Measurements from ENCODE around the gene CTBP2. TPM values are rescaled to one million over a fixed set of nuclear protein-coding genes. Genes with fewer than 3 reads are reported as not detected.

The CTBP2 gene
- total RNA-seq, 1 donor from 2014 or later, result 55.2 TPM

GRCh38 chr10:125169279-125169678, 8.9 kb upstream of the CTBP2 start:
- Histone ChIP-seq H3K4me3 (no peak overlapping the region), H3F3A (ENCODE audit: low read depth) (no peaks in the 10 kb centered on the region), H4K20me1 (ENCODE audit: low read depth) (no peaks in the 10 kb centered on the region), H3K4me1 (peaks cover 10% of the 10 kb centered on the region), H3K27me3 (no peaks in the 10 kb centered on the region), H3K27ac (no peak overlapping the region), H2AFZ (replicated peaks) (no peak overlapping the region), H3K36me3 (no peaks in the 10 kb centered on the region), H3K9ac (no peak overlapping the region), H3K9me3 (ENCODE audit: low read depth) (no peaks in the 10 kb centered on the region), H3K4me2 (no peak overlapping the region), H3K79me2 (ENCODE audit: low read depth) (no peaks in the 10 kb centered on the region)
- TF ChIP-seq EZH2phosphoT487 (IDR thresholded peaks at IDR 0.05) (no peak), EZH2 (IDR thresholded peaks at IDR 0.05) (no peak), CTCF (IDR thresholded peaks at IDR 0.05) (no peak)
- no peak for DNase-seq (ENCODE audit: low spot score)
- no peaks in the 10 kb centered on the region for H3K9me3 Mint-ChIP-seq
- H3K36me3 Mint-ChIP-seq, result no peaks in the 10 kb centered on the region
- H3K4me1 Mint-ChIP-seq, result peaks cover 8% of the 10 kb centered on the region
- H3K27ac Mint-ChIP-seq, result no peak overlapping the region
- H3K27me3 Mint-ChIP-seq (ENCODE audit: insufficient read depth, low read depth), result peaks cover 3% of the 10 kb centered on the region
- H3K4me3 Mint-ChIP-seq, result no peak overlapping the region

DNA sequence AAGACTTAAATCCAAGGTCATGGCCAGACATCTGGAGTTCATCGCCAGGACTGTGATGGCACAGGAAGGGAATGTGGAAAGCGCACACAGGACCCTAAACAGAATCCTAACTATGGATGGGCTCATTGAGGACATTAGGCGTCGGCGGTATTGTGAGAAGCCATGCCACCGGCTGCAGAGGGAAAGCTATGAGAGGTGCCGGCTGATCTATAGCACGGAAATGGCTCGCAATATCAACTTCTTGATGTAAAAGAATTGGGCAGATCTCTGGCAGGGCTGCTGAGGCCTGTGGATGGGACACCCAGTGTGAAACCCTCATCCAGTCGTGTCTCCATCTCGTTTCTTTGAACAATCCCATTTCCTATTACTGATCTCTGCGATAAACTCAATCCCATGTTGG, 6.3 kb upstream of the CTBP2 start:
- Histone ChIP-seq H3K79me2 (ENCODE audit: low read depth) (no peaks in the 10 kb centered on the region), H3K4me1 (peaks cover 10% of the 10 kb centered on the region), H3K9ac (no peak overlapping the region), H3K9me3 (ENCODE audit: low read depth) (no peaks in the 10 kb centered on the region), H3K4me3 (no peak overlapping the region), H3F3A (ENCODE audit: low read depth) (peaks cover 13% of the 10 kb centered on the region), H3K27me3 (no peaks in the 10 kb centered on the region), H2AFZ (replicated peaks) (no peak overlapping the region), H4K20me1 (ENCODE audit: low read depth) (no peaks in the 10 kb centered on the region), H3K36me3 (no peaks in the 10 kb centered on the region), H3K4me2 (no peak overlapping the region), H3K27ac (no peak overlapping the region)
- H3K4me3 Mint-ChIP-seq, result no peak overlapping the region
- peaks cover 8% of the 10 kb centered on the region for H3K4me1 Mint-ChIP-seq
- no peak overlapping the region for H3K27ac Mint-ChIP-seq
- TF ChIP-seq EZH2phosphoT487 (IDR thresholded peaks at IDR 0.05), result no peak
- no peak for TF ChIP-seq EZH2 (IDR thresholded peaks at IDR 0.05)
- TF ChIP-seq CTCF (IDR thresholded peaks at IDR 0.05), result no peak
- H3K36me3 Mint-ChIP-seq, result no peaks in the 10 kb centered on the region
- peaks cover 4% of the 10 kb centered on the region for H3K27me3 Mint-ChIP-seq (ENCODE audit: insufficient read depth, low read depth)
- H3K9me3 Mint-ChIP-seq, result no peaks in the 10 kb centered on the region
- peak; percentile 1 for DNase-seq (ENCODE audit: low spot score)

DNA sequence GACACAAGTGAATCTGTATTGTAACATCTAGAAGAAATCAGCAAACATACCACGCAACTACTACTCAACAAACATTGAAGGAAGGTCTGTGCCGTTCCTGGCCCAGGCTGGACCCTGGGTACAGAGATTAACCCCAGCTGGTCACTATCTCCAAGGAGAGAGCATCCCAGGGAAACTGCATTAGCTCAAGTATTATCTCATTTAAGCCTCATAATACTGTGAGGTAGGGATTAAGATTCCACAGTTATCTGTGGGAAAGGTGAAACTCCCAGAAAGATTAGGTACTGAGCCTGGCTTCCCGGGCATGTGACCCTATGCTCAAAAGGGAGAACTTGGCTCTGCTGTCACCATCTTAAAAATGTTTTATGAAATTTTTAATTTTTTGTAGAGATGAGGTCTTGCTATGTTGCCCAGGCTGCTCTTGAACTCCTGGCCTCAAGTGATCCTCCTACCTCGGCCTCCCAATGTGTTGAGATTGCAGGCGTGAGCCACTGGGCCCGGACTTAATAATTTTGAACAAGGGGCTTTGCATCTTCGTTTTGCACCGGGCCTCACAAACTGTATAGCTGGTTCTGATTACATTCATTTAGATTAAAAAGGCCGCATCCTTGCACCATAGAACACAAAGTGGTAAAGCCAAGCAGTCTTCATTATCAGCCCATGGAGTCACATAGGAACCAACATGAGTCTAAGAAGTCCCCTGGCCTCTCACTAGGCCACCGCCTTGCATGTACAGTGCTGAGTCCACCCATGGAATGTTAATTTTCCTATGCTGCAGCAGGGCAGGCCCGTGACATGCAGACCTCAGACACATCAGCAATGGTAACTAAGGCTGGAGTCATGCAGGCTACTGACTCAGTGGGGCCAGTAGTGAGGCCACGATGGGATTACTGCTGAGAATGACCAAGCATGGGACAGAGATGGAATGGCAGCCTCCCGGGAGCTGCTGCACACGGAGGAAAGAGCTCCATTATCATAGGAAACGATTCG, 5.5 kb upstream of the CTBP2 start:
- Histone ChIP-seq H2AFZ (replicated peaks) (no peak overlapping the region), H3K9me3 (ENCODE audit: low read depth) (no peaks in the 10 kb centered on the region), H3K4me3 (no peak overlapping the region), H4K20me1 (ENCODE audit: low read depth) (no peaks in the 10 kb centered on the region), H3K4me1 (peaks cover 8% of the 10 kb centered on the region), H3K27ac (no peak overlapping the region), H3K27me3 (no peaks in the 10 kb centered on the region), H3K36me3 (no peaks in the 10 kb centered on the region), H3K9ac (no peak overlapping the region), H3K79me2 (ENCODE audit: low read depth) (no peaks in the 10 kb centered on the region), H3K4me2 (no peak overlapping the region), H3F3A (ENCODE audit: low read depth) (peaks cover 21% of the 10 kb centered on the region)
- Mint-ChIP-seq H3K27ac (no peak overlapping the region), H3K36me3 (no peaks in the 10 kb centered on the region), H3K4me3 (no peak overlapping the region), H3K27me3 (ENCODE audit: insufficient read depth, low read depth) (peaks cover 4% of the 10 kb centered on the region), H3K9me3 (no peaks in the 10 kb centered on the region), H3K4me1 (peaks cover 7% of the 10 kb centered on the region)
- DNase-seq (ENCODE audit: low spot score), result peak; percentile 1
- TF ChIP-seq EZH2phosphoT487 (IDR thresholded peaks at IDR 0.05) (no peak), EZH2 (IDR thresholded peaks at IDR 0.05) (no peak), CTCF (IDR thresholded peaks at IDR 0.05) (no peak)

Measured in neural progenitor cell (in vitro differentiated cells).